ENCODE data around the gene SURF4.

Gene SURF4

GRCh38 chr9:133386338-133386737 is 10.5 kb upstream of the SURF4 start:
- no peak overlapping the region for H3K27ac ChIP-seq
- TF ChIP-seq CTCF (conservative IDR thresholded peaks at IDR 0.05) = no peak

GRCh38 chr9:133385452-133385851 is 9.6 kb upstream of the SURF4 start:
- no peak overlapping the region for H3K27ac ChIP-seq

GRCh38 chr9:133384736-133385321 is 9.0 kb upstream of the SURF4 start:
- TF ChIP-seq CTCF (conservative IDR thresholded peaks at IDR 0.05) = no peak
- H3K27ac ChIP-seq = no peak overlapping the region

More at GRCh38 chr9:133385452-133385851, 9.6 kb upstream of the SURF4 start:
- no peak for TF ChIP-seq CTCF (conservative IDR thresholded peaks at IDR 0.05)

GRCh38 chr9:133383438-133383837 is 7.6 kb upstream of the SURF4 start:
- TF ChIP-seq CTCF (conservative IDR thresholded peaks at IDR 0.05) = no peak
- no peak overlapping the region for H3K27ac ChIP-seq

GRCh38 chr9:133382507-133383141 is 6.8 kb upstream of the SURF4 start:
- no peak overlapping the region for H3K27ac ChIP-seq
- TF ChIP-seq CTCF (conservative IDR thresholded peaks at IDR 0.05) = no peak

GRCh38 chr9:133380734-133381133 is 4.9 kb upstream of the SURF4 start:
- no peak for TF ChIP-seq CTCF (conservative IDR thresholded peaks at IDR 0.05)
- H3K27ac ChIP-seq = no peak overlapping the region

- TF ChIP-seq CTCF (conservative IDR thresholded peaks at IDR 0.05) = no peak
- no peak overlapping the region for H3K27ac ChIP-seq
Observed at GRCh38 chr9:133379153-133380086, 3.6 kb upstream of the SURF4 start.
